ENCODE measurements around the gene RECQL. TPM values are rescaled to one million over a fixed set of nuclear protein-coding genes. Genes with fewer than 3 reads are reported as not detected.
"Not testable (repeated sequence)": the region's sequence is repeated elsewhere in the genome, so short reads cannot be mapped to it uniquely, and the experiment has no call there.

The RECQL gene
- total RNA-seq, 2 donors from 2014 or later = 15.7 to 15.8 TPM

GRCh38 chr12:21472197-21472823 is 29.1 kb downstream of the RECQL start:
- Histone ChIP-seq H3K9ac (ENCODE audit: low read depth in 2 of 2, low read length in 2 of 2) (no peak overlapping the region), H3K36me3 (no peaks in the 10 kb centered on the region), H3K27ac (no peak overlapping the region), H3K4me3 (no peak overlapping the region), H3K4me1 (no peaks in the 10 kb centered on the region), H3K27me3 (no peaks in the 10 kb centered on the region), H3K9me3 (no peaks in the 10 kb centered on the region)
- TF ChIP-seq CTCF (IDR thresholded peaks at IDR 0.05) = no peak
- intact Hi-C loops (cut with DNase I) = no loop called here
- no peak for DNase-seq

GRCh38 chr12:21471294-21471693 is 30.1 kb downstream of the RECQL start:
- no peak for TF ChIP-seq CTCF (IDR thresholded peaks at IDR 0.05)
- no peaks in the 10 kb centered on the region for H3K36me3 ChIP-seq
- no peak overlapping the region for H3K9ac ChIP-seq (ENCODE audit: low read depth in 2 of 2, low read length in 2 of 2)
- no peak for DNase-seq
- intact Hi-C loops (cut with DNase I) = no loop called here
- H3K27ac ChIP-seq = no peak overlapping the region
- H3K9me3 ChIP-seq = no peaks in the 10 kb centered on the region
- H3K27me3 ChIP-seq = no peaks in the 10 kb centered on the region
- no peak overlapping the region for H3K4me3 ChIP-seq
- H3K4me1 ChIP-seq = no peaks in the 10 kb centered on the region

GRCh38 chr12:21467334-21467733 is 34.1 kb downstream of the RECQL start:
- intact Hi-C loops (cut with DNase I); H3K36me3 ChIP-seq; H3K27me3 ChIP-seq; H3K4me3 ChIP-seq; DNase-seq; H3K9ac ChIP-seq (ENCODE audit: low read depth in 2 of 2, low read length in 2 of 2); H3K4me1 ChIP-seq; H3K9me3 ChIP-seq; H3K27ac ChIP-seq: not testable (repeated sequence)

GRCh38 chr12:21459474-21459873 is 42.0 kb downstream of the RECQL start:
- H3K4me1 ChIP-seq = no peaks in the 10 kb centered on the region
- H3K4me3 ChIP-seq = no peak overlapping the region
- H3K9ac ChIP-seq (ENCODE audit: low read depth in 2 of 2, low read length in 2 of 2) = peak overlapping the region in 1 of 2 donors; percentile 18
- no peaks in the 10 kb centered on the region for H3K9me3 ChIP-seq
- H3K27me3 ChIP-seq = no peaks in the 10 kb centered on the region
- H3K36me3 ChIP-seq = peaks cover 7% of the 10 kb centered on the region
- TF ChIP-seq CTCF (IDR thresholded peaks at IDR 0.05) = no peak
- no peak for DNase-seq
- no peak overlapping the region for H3K27ac ChIP-seq
- intact Hi-C loops (cut with DNase I) = no loop called here

DNA sequence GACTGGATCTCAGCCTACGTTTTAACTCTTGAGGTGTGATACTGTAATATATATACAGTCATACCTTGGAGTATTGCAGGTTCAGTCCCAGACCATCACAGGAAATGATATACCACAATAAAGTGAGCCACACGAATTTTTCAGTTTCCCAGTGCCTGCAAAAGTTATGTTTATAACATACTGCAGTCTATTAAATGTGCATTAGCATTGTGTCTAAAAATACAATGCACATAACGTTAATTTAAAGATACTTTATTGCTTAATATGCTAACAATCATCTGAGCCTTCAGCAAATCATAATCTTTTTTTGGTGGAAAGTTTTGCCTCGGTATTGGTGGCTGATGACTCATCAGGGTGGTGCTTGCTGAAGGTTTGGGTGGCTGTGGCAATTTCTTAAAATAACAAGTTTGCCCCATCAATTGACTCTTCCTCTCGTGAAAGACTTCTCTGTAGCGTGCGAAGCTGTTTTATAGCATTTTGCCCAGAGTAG is 45.1 kb downstream of the RECQL start:
- no peak for DNase-seq
- no peaks in the 10 kb centered on the region for H3K4me1 ChIP-seq
- H3K9ac ChIP-seq (ENCODE audit: low read depth in 2 of 2, low read length in 2 of 2) = no peak overlapping the region
- H3K36me3 ChIP-seq = no peaks in the 10 kb centered on the region
- intact Hi-C loops (cut with DNase I) = no loop called here
- no peak overlapping the region for H3K27ac ChIP-seq
- H3K4me3 ChIP-seq = no peak overlapping the region
- no peaks in the 10 kb centered on the region for H3K27me3 ChIP-seq
- no peak for TF ChIP-seq CTCF (IDR thresholded peaks at IDR 0.05)
- H3K9me3 ChIP-seq = no peaks in the 10 kb centered on the region

GRCh38 chr12:21453312-21453852 is 48.1 kb downstream of the RECQL start:
- intact Hi-C loops (cut with DNase I) = no loop called here
- no peaks in the 10 kb centered on the region for H3K27me3 ChIP-seq
- no peak for TF ChIP-seq CTCF (IDR thresholded peaks at IDR 0.05)
- DNase-seq = no peak
- no peaks in the 10 kb centered on the region for H3K9me3 ChIP-seq
- no peak overlapping the region for H3K4me3 ChIP-seq
- H3K9ac ChIP-seq (ENCODE audit: low read depth in 2 of 2, low read length in 2 of 2) = no peak overlapping the region
- H3K4me1 ChIP-seq = no peaks in the 10 kb centered on the region
- H3K36me3 ChIP-seq = no peaks in the 10 kb centered on the region
- H3K27ac ChIP-seq = no peak overlapping the region
